ENCODE measurements around the gene C2CD4C.
"Not testable (repeated sequence)": the region's sequence is repeated elsewhere in the genome, so short reads cannot be mapped to it uniquely, and the experiment has no call there.

C2CD4C gene

GRCh38 chr19:413756-414420, 4.9 kb upstream of the C2CD4C start:
- no peak for DNase-seq (ENCODE audit: low spot score)

DNA sequence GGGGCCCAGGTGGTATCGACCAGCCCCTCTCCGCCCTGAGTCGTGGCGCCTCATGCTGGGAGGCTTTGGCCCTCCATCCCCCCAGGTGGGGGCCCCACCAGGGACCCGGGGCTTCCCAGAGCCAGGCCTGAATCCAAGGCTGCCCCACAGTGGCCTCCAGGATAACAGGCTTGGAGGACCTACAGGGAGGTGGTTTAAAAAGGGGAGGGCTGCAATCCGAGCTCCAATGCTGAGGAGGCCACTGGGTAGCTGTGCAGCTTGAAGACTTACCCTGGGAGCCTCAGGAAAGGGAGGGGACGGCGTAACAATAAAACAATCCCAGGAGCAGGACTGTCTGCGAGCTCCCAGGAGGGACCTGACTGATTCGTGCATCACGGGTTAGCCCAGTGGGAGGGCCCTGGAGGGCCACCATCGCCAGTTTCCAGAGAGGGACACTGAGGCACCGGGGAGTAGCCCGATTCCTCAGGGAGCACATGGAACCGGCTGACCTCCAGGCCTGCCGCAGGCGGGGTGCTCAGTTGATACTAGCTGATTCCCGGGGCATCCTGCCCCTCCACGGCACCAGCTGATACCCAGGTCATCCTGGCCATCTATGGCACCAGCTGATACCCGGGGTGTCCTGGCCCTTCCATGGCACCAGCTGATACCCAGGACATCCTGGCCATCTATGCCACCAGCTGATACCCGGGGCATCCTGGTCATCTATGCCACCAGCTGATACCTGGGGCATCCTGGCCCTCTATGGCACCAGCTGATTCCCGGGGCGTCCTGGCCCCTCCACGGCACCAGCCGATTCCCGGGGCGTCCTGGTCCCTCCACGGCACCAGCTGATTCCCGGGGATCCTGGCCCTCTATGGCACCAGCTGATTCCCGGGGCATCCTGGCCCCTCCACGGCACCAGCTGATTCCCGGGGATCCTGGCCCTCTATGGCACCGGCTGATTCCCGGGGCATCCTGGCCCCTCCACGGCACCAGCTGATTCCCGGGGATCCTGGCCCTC, 3.7 kb upstream of the C2CD4C start:
- no peak for DNase-seq (ENCODE audit: low spot score)

- DNase-seq (ENCODE audit: low spot score): no peak
These were observed 2.9 kb upstream of the C2CD4C start for GRCh38 chr19:411723-412355.

DNA sequence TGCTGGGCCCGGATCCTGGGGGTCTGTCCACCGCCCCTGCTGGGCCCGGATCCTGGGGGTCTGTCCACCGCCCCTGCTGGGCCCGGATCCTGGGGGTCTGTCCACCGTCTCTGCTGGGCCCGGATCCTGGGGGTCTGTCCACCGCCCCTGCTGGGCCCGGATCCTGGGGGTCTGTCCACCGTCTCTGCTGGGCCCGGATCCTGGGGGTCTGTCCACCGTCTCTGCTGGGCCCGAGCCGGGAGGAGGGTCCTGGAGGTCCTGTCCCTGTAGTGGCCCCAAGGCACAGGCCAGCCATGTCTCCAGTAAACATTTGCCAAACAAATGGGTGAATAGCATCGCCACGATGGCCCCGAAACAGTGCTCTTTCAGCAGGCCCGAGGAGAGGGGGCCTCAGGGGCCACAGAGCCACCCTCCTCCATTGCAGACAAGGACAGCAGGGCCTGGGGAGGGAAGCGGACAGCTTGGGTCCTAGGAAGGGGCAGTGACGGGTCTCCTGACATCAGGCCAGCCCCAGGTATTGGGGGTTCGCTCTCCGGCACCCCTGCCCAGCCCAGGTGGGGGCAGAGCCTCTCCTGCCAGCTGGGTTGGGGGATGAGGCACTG, 2.3 kb upstream of the C2CD4C start:
- not testable (repeated sequence) for DNase-seq (ENCODE audit: low spot score)

- no peak for DNase-seq (ENCODE audit: low spot score)
These were observed 1.4 kb upstream of the C2CD4C start for GRCh38 chr19:410243-410781.

DNA sequence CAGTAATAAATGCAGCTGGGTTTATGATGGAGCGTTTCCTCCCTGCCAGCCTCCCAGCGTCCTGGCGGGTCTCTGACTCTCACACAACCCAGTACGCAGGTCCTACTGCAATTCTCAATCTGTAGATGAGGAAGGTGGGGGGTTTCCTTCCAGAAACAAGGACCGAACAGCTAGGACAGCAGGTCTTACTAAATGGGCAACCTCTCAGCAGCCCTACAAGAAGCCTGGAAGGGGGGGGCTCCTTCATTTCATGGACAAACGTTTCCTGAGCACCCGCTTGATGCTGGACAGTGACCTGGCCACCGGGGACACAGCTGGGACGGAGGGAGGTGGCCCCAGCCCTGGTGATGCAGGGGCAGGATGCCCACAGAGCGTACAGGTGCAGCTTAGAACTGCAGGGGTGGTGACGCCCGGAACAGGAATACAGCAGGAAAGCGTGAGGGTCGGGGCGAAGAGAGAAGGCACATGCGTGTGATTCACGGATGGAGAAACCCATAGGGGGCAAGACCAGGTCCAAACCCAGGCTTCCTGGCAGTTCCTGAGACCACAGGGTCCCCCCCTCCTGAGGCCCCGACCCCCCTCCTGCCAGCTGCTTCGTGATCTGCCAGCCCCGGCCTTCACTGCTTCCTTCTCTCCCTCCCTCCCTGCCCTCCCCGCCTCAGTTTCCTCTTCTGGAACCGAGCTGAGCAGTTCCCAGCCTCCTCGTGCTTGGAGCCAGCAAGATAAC, 732 bp upstream of the C2CD4C start:
- DNase-seq (ENCODE audit: low spot score): no peak

GRCh38 chr19:408441-408901, 476 bp downstream of the C2CD4C start:
- no peak for DNase-seq (ENCODE audit: low spot score)

DNA sequence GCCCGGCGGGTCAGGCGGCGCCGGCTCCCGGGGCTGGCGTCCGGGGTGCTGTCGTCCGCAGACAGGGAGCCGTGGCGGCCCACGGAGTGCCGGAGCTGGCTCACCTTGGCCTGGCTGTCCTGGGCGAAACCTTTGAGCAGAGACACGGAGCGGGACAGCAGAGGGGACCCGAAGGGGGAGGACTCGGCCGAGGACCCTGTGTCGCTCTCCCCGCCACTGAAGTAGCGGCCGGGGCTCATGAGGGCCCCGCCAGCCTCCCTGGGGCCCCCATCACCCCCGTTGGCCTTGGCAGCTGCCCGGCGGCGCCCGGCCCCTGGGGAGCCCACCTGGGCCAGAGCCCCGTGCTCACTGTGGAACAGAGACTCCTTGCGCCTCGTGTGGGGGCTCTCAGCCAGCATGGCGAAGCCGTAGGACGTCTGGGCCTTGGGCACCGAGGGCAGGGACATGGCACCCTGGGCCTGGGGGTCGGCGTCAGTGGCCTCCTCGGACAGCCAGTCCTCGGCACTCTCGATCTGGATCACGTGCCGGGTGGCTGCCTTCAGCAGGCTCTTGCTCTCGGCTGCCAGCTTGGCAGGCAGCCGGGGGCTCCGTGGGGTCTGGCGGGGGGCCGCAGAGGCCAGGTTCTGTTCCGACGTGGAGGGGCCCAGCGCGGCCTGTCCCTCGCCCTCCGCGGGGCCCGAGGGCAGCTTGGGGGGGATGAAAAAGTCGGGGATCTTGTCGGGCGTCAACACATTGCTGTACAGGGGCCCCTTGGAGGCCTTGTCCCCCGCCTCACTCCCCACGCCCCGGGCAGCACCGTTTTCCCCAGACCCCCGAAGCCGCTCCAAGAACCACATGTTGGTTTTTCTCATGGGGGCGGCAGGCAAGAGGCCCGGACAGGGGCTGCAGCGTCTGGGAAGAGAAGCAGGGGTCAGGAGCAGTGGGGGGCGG, 1.2 kb downstream of the C2CD4C start:
- DNase-seq (ENCODE audit: low spot score): no peak

DNA sequence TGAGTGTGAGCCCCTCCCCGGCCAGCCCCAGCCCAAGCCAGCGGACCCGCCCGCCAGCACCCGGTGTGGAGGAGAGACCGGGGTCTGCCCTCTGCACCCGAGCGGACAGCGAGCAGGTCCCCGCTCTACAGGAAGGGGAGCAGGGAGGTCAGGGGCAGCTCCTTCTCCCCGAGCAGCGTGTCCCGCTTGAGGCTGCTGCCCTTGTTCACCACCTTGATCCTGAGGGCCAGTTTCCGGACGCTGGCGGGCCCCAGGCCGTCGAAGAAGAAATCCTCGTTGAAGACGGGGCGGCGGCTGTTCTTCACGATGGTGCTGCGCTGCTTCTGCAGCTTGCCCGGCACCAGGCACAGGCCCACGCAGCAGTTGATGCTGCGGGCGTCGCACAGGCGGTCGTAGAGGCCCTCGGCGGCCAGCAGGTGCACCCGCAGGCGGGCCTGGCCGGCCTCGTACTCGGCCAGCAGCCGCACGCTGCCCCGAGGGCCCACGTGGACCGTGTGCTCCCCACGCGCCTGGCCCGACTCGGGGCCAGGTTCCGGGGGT, 1.9 kb downstream of the C2CD4C start:
- DNase-seq (ENCODE audit: low spot score): no peak

- no peak for DNase-seq (ENCODE audit: low spot score)
These were observed 2.7 kb downstream of the C2CD4C start for GRCh38 chr19:406135-406781.

DNA sequence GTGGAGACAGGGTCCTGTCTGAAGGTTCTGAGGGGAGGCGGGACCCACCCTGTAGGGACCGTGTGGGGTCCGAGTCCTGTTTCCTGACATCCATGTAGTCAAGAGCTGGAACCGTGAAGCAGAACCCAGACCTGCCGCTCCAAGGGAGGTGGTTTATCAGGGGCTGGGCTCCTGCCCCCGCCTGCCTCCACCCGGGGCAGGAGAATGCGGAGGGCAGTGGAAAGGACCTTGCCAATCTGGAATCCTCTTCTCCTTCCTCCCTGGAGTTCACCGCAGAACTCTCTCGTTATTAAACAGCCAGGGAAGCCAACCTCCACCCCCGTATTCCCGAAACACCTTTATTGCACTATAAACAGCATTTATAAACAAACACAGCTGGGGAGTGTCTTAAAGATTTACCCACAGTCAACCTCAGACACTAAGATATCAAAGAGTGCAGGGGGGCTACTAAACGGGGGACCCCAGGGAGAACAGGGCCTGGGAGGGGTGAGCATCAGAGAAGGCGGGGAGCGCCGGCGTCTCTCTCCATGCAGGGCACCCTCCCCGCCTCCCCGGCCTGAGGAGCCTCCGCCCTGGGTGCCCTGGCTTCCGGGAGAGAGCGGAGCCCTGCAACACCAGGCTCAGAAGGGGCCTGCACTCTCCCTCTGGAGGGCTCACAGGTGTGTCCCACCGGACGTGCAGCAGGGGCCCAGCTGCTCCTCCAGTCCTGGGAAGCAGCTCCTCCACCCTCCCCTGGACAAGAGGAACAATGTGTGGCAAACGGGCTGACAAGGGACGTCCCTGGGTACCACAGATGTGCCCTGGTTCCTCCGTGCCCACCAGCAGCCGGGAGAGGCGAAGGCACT, 3.6 kb downstream of the C2CD4C start:
- no peak for DNase-seq (ENCODE audit: low spot score)

GRCh38 chr19:403221-404027, 5.5 kb downstream of the C2CD4C start:
- DNase-seq (ENCODE audit: low spot score): no peak

DNA sequence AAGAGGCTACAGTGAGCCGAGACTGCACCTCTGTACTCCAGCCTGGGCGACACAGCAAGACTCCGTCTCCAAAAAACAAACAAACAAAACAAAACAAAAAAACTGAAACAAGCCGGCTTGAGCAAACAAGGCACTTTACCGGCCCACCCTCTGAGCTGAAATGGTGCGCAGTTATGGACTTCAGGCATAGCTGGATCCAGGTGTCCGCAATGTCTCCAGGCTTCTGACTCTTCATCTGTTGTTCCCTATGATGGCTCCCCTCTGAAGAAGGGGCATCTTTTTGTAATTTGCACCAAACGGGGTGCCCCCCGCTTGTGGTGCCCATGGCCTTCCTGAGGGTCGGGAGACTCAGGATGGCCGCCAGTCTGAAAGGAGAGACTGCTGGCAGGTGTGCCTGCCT, 6.2 kb downstream of the C2CD4C start:
- DNase-seq (ENCODE audit: low spot score): no peak

DNA sequence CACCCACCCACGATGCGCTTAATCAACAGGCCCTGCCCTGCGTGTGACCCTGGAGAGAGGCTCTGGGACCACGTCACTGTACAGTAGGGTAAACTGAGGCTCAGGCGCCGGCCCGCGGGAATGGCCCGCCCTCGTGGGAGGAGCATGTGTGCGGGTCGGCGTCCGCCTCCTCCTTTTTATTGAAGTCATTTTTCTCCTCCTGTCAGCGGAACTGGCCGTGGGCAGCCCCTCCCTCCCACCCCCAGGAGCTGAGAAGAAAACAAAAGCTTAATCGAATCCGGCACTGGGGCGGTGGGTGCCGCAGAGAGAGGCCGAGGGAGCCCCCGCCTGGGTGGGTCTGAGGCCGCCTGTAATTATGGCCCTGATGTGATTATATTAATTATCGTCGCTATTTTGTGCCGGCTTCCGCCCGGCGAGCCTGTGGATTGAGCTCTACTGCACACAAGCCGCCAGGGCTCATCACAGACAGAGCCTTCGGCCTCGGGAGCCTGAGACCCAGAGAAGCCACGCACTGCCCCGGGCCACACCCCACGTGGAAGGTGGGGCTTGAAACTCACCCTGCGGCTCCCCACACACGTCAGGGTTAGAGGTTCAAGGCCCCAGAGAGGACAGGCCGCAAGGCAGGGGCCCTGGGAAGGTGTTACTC, 7.0 kb downstream of the C2CD4C start:
- DNase-seq (ENCODE audit: low spot score): no peak

DNA sequence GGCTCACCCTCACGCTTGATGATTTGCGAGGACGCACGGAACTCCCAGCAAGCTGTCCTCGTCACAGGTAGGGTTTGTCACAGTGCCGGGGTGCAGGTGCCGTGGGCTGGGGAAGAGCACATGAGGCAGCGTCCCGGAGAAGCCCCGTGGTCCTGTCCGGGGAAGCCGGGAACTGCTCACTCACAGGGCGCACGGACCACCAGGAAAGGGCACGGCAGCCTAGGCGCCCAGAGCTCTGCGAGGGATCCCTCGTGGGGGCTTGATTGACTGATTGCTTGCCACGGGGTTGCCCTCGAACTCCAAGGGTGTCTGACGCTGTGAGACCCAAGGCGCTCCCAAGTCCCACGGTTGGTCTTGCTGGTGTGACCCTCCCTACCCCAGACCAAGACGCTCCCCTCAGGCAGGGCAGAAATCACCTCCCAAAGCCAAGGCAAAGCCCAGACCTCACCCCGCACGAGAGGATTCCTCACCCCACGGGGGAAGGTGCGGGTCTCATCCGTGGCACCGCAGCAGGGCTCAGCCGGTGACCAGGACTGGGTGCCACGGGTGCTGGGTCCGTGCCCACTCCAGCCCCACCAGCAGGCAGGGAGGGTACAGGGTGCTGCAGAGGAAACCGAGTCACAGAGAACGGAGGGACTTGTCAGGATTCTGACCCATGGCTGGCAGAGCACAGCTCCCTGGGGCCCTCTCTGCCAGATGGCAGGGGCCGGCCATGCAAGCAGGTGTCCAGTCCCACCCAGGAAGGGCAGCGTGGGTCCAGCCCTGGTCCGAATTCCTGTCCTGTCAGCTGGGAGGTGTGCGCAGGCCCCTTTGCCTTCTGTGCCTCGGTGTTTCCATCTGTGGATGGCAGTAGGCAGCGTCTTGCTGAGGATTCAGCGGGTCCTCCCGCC, 7.7 kb downstream of the C2CD4C start:
- no peak for DNase-seq (ENCODE audit: low spot score)

DNA sequence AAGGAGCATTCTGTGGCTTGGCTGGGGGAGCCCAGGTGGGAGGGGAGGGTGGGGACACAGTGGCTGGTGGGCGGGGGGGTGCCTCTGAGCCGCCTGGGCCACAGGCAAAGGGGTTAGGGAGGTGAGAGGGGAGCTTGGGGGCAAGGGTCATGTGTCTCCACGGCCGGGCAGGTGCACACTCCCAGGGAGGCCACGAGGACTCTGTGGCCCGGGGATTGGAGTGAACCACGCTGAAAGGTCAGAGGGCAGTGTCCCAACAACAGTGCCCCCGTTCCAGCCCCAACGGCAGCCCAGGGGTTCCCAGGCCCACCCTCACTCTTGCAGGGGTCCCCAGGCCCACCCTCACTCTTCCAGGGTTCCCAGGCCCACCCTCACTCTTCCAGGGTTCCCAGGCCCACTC, 9.6 kb downstream of the C2CD4C start:
- no peak for DNase-seq (ENCODE audit: low spot score)
